ENCODE measurements around the gene GRAMD1B. TPM values are rescaled to one million over a fixed set of nuclear protein-coding genes. Genes with fewer than 3 reads are reported as not detected.
A peak's percentile ranks its signal among the peaks of the same experiment; 100 is the strongest.

GRAMD1B gene
- total RNA-seq, 1 donor from 2014 or later: 8.5 TPM

GRCh38 chr11:123484448-123484847, 54.4 kb downstream of the GRAMD1B start:
- TF ChIP-seq CTCF (conservative IDR thresholded peaks at IDR 0.05): no peak
- no peak for DNase-seq (ENCODE audit: low read depth, low spot score)
- Mint-ChIP-seq H3K4me3 (no peak overlapping the region), H3K9me3 (no peaks in the 10 kb centered on the region), H3K4me1 (peaks cover 9% of the 10 kb centered on the region), H3K36me3 (ENCODE audit: low read depth) (no peaks in the 10 kb centered on the region), H3K27ac (ENCODE audit: unreplicated experiment) (no peak overlapping the region), H3K27me3 (ENCODE audit: low read depth) (no peaks in the 10 kb centered on the region)

- H3K27ac Mint-ChIP-seq (ENCODE audit: unreplicated experiment): no peak overlapping the region
- H3K4me1 Mint-ChIP-seq: no peaks in the 10 kb centered on the region
- no peak for TF ChIP-seq CTCF (conservative IDR thresholded peaks at IDR 0.05)
- H3K9me3 Mint-ChIP-seq: no peaks in the 10 kb centered on the region
- H3K4me3 Mint-ChIP-seq: no peak overlapping the region
- H3K36me3 Mint-ChIP-seq (ENCODE audit: low read depth): no peaks in the 10 kb centered on the region
- no peaks in the 10 kb centered on the region for H3K27me3 Mint-ChIP-seq (ENCODE audit: low read depth)
- no peak for DNase-seq (ENCODE audit: low read depth, low spot score)
Observed at GRCh38 chr11:123487157-123487744, 57.2 kb downstream of the GRAMD1B start.

GRCh38 chr11:123490527-123490926, 60.5 kb downstream of the GRAMD1B start:
- no peak for TF ChIP-seq CTCF (conservative IDR thresholded peaks at IDR 0.05)
- no peak for DNase-seq (ENCODE audit: low read depth, low spot score)
- H3K4me3 Mint-ChIP-seq: no peak overlapping the region
- H3K36me3 Mint-ChIP-seq (ENCODE audit: low read depth): no peaks in the 10 kb centered on the region
- H3K27ac Mint-ChIP-seq (ENCODE audit: unreplicated experiment): no peak overlapping the region
- peaks cover 20% of the 10 kb centered on the region for H3K4me1 Mint-ChIP-seq
- H3K9me3 Mint-ChIP-seq: no peaks in the 10 kb centered on the region
- no peaks in the 10 kb centered on the region for H3K27me3 Mint-ChIP-seq (ENCODE audit: low read depth)

GRCh38 chr11:123491241-123491640, 61.2 kb downstream of the GRAMD1B start:
- Mint-ChIP-seq H3K27me3 (ENCODE audit: low read depth) (no peaks in the 10 kb centered on the region), H3K4me1 (peaks cover 27% of the 10 kb centered on the region), H3K9me3 (no peaks in the 10 kb centered on the region), H3K27ac (ENCODE audit: unreplicated experiment) (no peak overlapping the region), H3K4me3 (no peak overlapping the region), H3K36me3 (ENCODE audit: low read depth) (no peaks in the 10 kb centered on the region)
- DNase-seq (ENCODE audit: low read depth, low spot score): no peak
- TF ChIP-seq CTCF (conservative IDR thresholded peaks at IDR 0.05): no peak

- Mint-ChIP-seq H3K9me3 (no peaks in the 10 kb centered on the region), H3K4me3 (no peak overlapping the region), H3K27ac (ENCODE audit: unreplicated experiment) (peak overlapping the region; percentile 16), H3K4me1 (peaks cover 29% of the 10 kb centered on the region), H3K27me3 (ENCODE audit: low read depth) (no peaks in the 10 kb centered on the region), H3K36me3 (ENCODE audit: low read depth) (no peaks in the 10 kb centered on the region)
- no peak for TF ChIP-seq CTCF (conservative IDR thresholded peaks at IDR 0.05)
- no peak for DNase-seq (ENCODE audit: low read depth, low spot score)
Observed at GRCh38 chr11:123493349-123494063, 63.4 kb downstream of the GRAMD1B start.
